NB4 (cell line): ENCODE results near the gene NOS3.

Experiments used
- CTCF ChIP-seq: IDR thresholded peaks from one replicate; pipeline ENCODE4 v1.5.1; 2012; ENCODE audit warnings: low read depth, low read length
- MYC ChIP-seq: IDR thresholded peaks from 2 replicates; pipeline ENCODE4 v1.6.1; 2011; ENCODE audit warnings: low read depth, low read length
- POLR2A ChIP-seq: IDR thresholded peaks from 2 replicates; pipeline ENCODE4 v1.6.1; 2011; ENCODE audit warnings: mild to moderate bottlenecking; ENCODE audit not compliant: insufficient read length; ENCODE audit errors: extremely low read depth

GRCh38 chr7:151016942-151017341 lies 26.1 kb downstream of the NOS3 start:
- no peak for TF ChIP-seq CTCF
- no peak for TF ChIP-seq MYC
- no peak for TF ChIP-seq POLR2A
